Measurements from ENCODE around the gene MARVELD2. TPM values are rescaled to one million over a fixed set of nuclear protein-coding genes. Genes with fewer than 3 reads are reported as not detected.

The MARVELD2 gene
- total and polyA plus RNA-seq, 9 of the 15 experiments (the other 6 are each of a cell fraction or from before 2014, with no cell fraction given), result 0.03 to 0.29 (median 0.06) TPM; not detected in 3

GRCh38 chr5:69454460-69455249 lies 39.7 kb downstream of the MARVELD2 start:
- H3K4me2 ChIP-seq (ENCODE audit: insufficient read depth, low read length), result no peak overlapping the region
- FAIRE-seq, result no peak
- WGBS (ENCODE audit: insufficient coverage, low coverage, missing lambda C conversion rate), result 11% methylated on average over 8 of the region's 8 CpGs
- TF ChIP-seq ETV1 (tag; conservative IDR thresholded peaks at IDR 0.05; ENCODE audit: low read depth) (peak; percentile 54; the same call in 1 of the 2 replicates), MTA3 (IDR thresholded peaks at IDR 0.05; ENCODE audit: borderline replicate concordance) (no peak), NFATC3 (IDR thresholded peaks at IDR 0.05) (no peak), HDAC8 (tag; IDR thresholded peaks at IDR 0.05) (no peak), CHCHD3 (CRISPR knock-in tag; IDR thresholded peaks at IDR 0.05) (no peak), EGR1 (conservative IDR thresholded peaks at IDR 0.05) (0 out of 2 replicates have a peak, but pooled peaks have one; percentile 14), ZNF655 (CRISPR knock-in tag; IDR thresholded peaks at IDR 0.05) (no peak), NFE2 (IDR thresholded peaks at IDR 0.05; ENCODE audit: low read depth) (peak; percentile 69), SMAD4 (CRISPR knock-in tag; conservative IDR thresholded peaks at IDR 0.05) (no peak), KDM1A (IDR thresholded peaks at IDR 0.05) (peak; percentile 87 to 88), POU5F1 (IDR thresholded peaks at IDR 0.05; ENCODE audit: borderline replicate concordance, low read depth, low read length, partially characterized antibody) (no peak), YY1 (IDR thresholded peaks at IDR 0.05; ENCODE audit: borderline replicate concordance in 1 of 3, control insufficient read depth in 1 of 3, extremely low read depth in 1 of 3, insufficient read depth in 3 of 3, insufficient read length in 1 of 3, insufficient replicate concordance in 2 of 3, low read depth in 1 of 3, low read length in 2 of 3) (no peak), CBFA2T3 (IDR thresholded peaks at IDR 0.05) (peak; percentile 24; the same call in 1 of the 2 replicates), HDAC1 (IDR thresholded peaks at IDR 0.05) (peak in 1 of 2 experiments; percentile 77; a peak in 2 of 4 replicates), MAFG (tag; conservative IDR thresholded peaks at IDR 0.05) (0 out of 2 replicates have a peak, but pooled peaks have one; percentile 35), FOXJ2 (tag; IDR thresholded peaks at IDR 0.05) (no peak)
- TF ChIP-seq, protein P1, sequence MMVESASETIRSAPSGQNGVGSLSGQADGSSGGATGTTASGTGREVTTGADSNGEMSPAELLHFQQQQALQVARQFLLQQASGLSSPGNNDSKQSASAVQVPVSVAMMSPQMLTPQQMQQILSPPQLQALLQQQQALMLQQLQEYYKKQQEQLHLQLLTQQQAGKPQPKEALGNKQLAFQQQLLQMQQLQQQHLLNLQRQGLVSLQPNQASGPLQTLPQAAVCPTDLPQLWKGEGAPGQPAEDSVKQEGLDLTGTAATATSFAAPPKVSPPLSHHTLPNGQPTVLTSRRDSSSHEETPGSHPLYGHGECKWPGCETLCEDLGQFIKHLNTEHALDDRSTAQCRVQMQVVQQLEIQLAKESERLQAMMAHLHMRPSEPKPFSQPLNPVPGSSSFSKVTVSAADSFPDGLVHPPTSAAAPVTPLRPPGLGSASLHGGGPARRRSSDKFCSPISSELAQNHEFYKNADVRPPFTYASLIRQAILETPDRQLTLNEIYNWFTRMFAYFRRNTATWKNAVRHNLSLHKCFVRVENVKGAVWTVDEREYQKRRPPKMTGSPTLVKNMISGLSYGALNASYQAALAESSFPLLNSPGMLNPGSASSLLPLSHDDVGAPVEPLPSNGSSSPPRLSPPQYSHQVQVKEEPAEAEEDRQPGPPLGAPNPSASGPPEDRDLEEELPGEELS (CRISPR knock-in tag; IDR thresholded peaks at IDR 0.05; ENCODE audit: borderline replicate concordance), result no peak
- TF ChIP-seq, protein P2, sequence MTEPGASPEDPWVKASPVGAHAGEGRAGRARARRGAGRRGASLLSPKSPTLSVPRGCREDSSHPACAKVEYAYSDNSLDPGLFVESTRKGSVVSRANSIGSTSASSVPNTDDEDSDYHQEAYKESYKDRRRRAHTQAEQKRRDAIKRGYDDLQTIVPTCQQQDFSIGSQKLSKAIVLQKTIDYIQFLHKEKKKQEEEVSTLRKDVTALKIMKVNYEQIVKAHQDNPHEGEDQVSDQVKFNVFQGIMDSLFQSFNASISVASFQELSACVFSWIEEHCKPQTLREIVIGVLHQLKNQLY (CRISPR knock-in tag; conservative IDR thresholded peaks at IDR 0.05), result no peak

More at GRCh38 chr5:69454460-69455249, 39.7 kb downstream of the MARVELD2 start:
- Histone ChIP-seq H4K20me1 (replicated peaks; ENCODE audit: control insufficient read depth, insufficient read depth, low read length) (no peaks in the 10 kb centered on the region), H3K27ac (ENCODE audit: extremely low read depth, low read depth, low read length) (no peak overlapping the region), H3K9ac (ENCODE audit: insufficient read depth in 1 of 2, low read depth in 2 of 2, low read length in 2 of 2) (no peak overlapping the region), H3K9me3 (replicated peaks; ENCODE audit: control insufficient read depth, insufficient read depth, low read depth, low read length) (no peaks in the 10 kb centered on the region; the same call in 1 of the 2 replicates), H3K9me1 (ENCODE audit: control insufficient read depth, insufficient read depth, low read length) (no peaks in the 10 kb centered on the region), H3K4me1 (replicated peaks in 1 of 2; ENCODE audit: control insufficient read depth in 2 of 2, insufficient read depth in 2 of 2, low read length in 2 of 2) (no peaks in the 10 kb centered on the region), H3K79me2 (ENCODE audit: control insufficient read depth, insufficient read depth, low read length) (no peaks in the 10 kb centered on the region), H3K27me3 (ENCODE audit: control insufficient read depth in 2 of 2, insufficient read depth in 2 of 2, low read length in 2 of 2) (peaks cover 0 to 5% of the 10 kb centered on the region in 2 experiments; a peak in 2 of 5 replicates), H3K4me3 (no peak overlapping the region), H3K36me3 (ENCODE audit: control insufficient read depth, insufficient read depth, low read length) (no peaks in the 10 kb centered on the region), H2AFZ (ENCODE audit: low read depth, low read length) (no peak overlapping the region)
- BruUV-seq (replicated peaks), result no TSS peak
- intact Hi-C loops (cut with micrococcal nuclease), result no loop called here
- in situ Hi-C loops (cut with MboI), result no loop called here
- ATAC-seq (peak; percentile 70), DNase-seq (ENCODE audit: extremely low read depth in 1 of 4, low spot score in 3 of 4) (peak in 1 of 4 experiments; percentile 6)
- ChIA-PET CTCF (ENCODE audit: low intra/inter-chr PET ratio) (no interaction called here), POLR2A (no interaction called here)

Measured in K562 (cell line).